B cell (primary cell): ENCODE measurements around the gene PEPD. TPM values are rescaled to one million over a fixed set of nuclear protein-coding genes. Genes with fewer than 3 reads are reported as not detected.
"Not testable (repeated sequence)": the region's sequence is repeated elsewhere in the genome, so short reads cannot be mapped to it uniquely, and the experiment has no call there.

Source experiments
- ATAC-seq: fragments of 200-7000 bp; cut with Tn5 transposase; one replicate; pipeline ENCODE4 v1.10.0; 2021; ENCODE audit warnings: low read depth, mild to moderate bottlenecking, moderate number of reproducible peaks, moderate library complexity
- CTCF ChIA-PET: fragments of 350-600 bp; sonication (Branson Sonifier 250); formaldehyde crosslinking; loops from one replicate; lab custom pipeline; 2021; ENCODE audit warnings: antibody characterized with exemption, inconsistent platforms; lab: Charles Lee
- POLR2A ChIA-PET: fragments of 350-600 bp; sonication (Branson Sonifier 250); formaldehyde crosslinking; loops from one replicate; lab custom pipeline; 2021; ENCODE audit warnings: antibody characterized with exemption; lab: Charles Lee
- DNase-seq: peaks from one replicate; pipeline ENCODE4 v3.0.0; 2013
- H2AFZ ChIP-seq: 2 replicates; pipeline ENCODE4 v1.6.1; 2012; ENCODE audit warnings: mild to moderate bottlenecking, low read depth, low read length; ENCODE audit not compliant: insufficient read depth, poor library complexity, severe bottlenecking
- H3K27ac ChIP-seq, 2 donors: 1 replicate in 1 of 2; 2 replicates in 1 of 2; pipeline ENCODE4 v1.5.1; 2012 to 2013; ENCODE audit warnings: low read length in 2 of 2, mild to moderate bottlenecking in 2 of 2, moderate library complexity in 1 of 2
- H3K27me3 ChIP-seq, 4 experiments: fragments of 200-600 bp in 1 of 4; sonication (generic) in 1 of 4; replicated peaks in 1 of 4; 1 replicate in 2 of 4; 2 replicates in 2 of 4; pipeline versions ENCODE4 v1.6.1 to v1.7.0; 2013 to 2016; ENCODE audit warnings: low read length in 3 of 4, mild to moderate bottlenecking in 2 of 4, mixed read lengths in 1 of 4, moderate library complexity in 1 of 4; ENCODE audit not compliant: insufficient read depth in 4 of 4, control insufficient read depth in 3 of 4; ENCODE audit errors: control extremely low read depth in 1 of 4
- H3K36me3 ChIP-seq, 2 experiments: replicated peaks in 1 of 2; 1 replicate in 1 of 2; 2 replicates in 1 of 2; pipeline versions ENCODE4 v1.6.1 to v1.7.1; 2013; ENCODE audit warnings: low read length in 1 of 2; ENCODE audit not compliant: insufficient read depth in 2 of 2, control insufficient read depth in 1 of 2; ENCODE audit errors: control extremely low read depth in 1 of 2, extremely low read depth in 1 of 2
- H3K4me1 ChIP-seq, 2 donors: fragments of 200-600 bp in 1 of 2; sonication (generic) in 1 of 2; 1 replicate in 1 of 2; 2 replicates in 1 of 2; pipeline versions ENCODE4 v1.5.1 to v1.6.1; 2013 to 2017; ENCODE audit warnings: low read length in 2 of 2; ENCODE audit not compliant: control insufficient read depth in 2 of 2, insufficient read depth in 2 of 2
- H3K4me2 ChIP-seq: replicated peaks from 2 replicates; pipeline ENCODE3; 2012; ENCODE audit warnings: mild to moderate bottlenecking, low read depth, low read length; ENCODE audit not compliant: poor library complexity, severe bottlenecking
- H3K4me3 ChIP-seq, 5 experiments: fragments of 200-600 bp in 1 of 5; sonication (generic) in 1 of 5; 1 replicate in 3 of 5; 2 replicates in 2 of 5; pipeline versions ENCODE4 v1.5.1 to v1.7.0; 2011 to 2016; ENCODE audit warnings: low read length in 4 of 5, mild to moderate bottlenecking in 4 of 5, low read depth in 2 of 5, control low read depth in 1 of 5, moderate library complexity in 1 of 5; ENCODE audit not compliant: insufficient read depth in 1 of 5; ENCODE audit errors: control extremely low read depth in 1 of 5, extremely low read depth in 1 of 5
- H3K79me2 ChIP-seq: fragments of 200-600 bp; sonication (generic); one replicate; pipeline ENCODE4 v1.6.0; 2016; ENCODE audit warnings: low read length; ENCODE audit not compliant: control insufficient read depth, insufficient read depth
- H3K9ac ChIP-seq: fragments of 200-600 bp; sonication (generic); 2 replicates; pipeline ENCODE4 v1.6.1; 2017; ENCODE audit warnings: mild to moderate bottlenecking, low read length, moderate library complexity
- H3K9me3 ChIP-seq, 3 donors: one replicate each; pipeline versions ENCODE4 v1.6.1 to v1.7.1; 2013; ENCODE audit warnings: low read length in 2 of 3; ENCODE audit not compliant: control insufficient read depth in 2 of 3, insufficient read depth in 1 of 3; ENCODE audit errors: control extremely low read depth in 1 of 3
- H4K20me1 ChIP-seq: 2 replicates; pipeline ENCODE4 v1.6.0; 2012; ENCODE audit warnings: mild to moderate bottlenecking, low read length; ENCODE audit not compliant: insufficient read depth, control insufficient read depth, poor library complexity, severe bottlenecking
- H3K27ac Mint-ChIP-seq: one replicate; pipeline ENCODE4 v1.8.0; 2021; ENCODE audit warnings: mixed read lengths
- H3K27me3 Mint-ChIP-seq: one replicate; pipeline ENCODE4 v1.8.0; 2021; ENCODE audit warnings: mixed read lengths
- H3K4me1 Mint-ChIP-seq: one replicate; pipeline ENCODE4 v1.8.0; 2021; ENCODE audit warnings: mixed read lengths
- H3K4me3 Mint-ChIP-seq: one replicate; pipeline ENCODE4 v1.8.0; 2021; ENCODE audit warnings: mixed read lengths
- H3K9me3 Mint-ChIP-seq: one replicate; pipeline ENCODE4 v1.8.0; 2022; ENCODE audit warnings: mixed read lengths; ENCODE audit not compliant: insufficient read depth
- EZH2 ChIP-seq: IDR thresholded peaks from 2 replicates; pipeline ENCODE4 v1.6.1; 2012; ENCODE audit warnings: borderline replicate concordance, low read depth, mild to moderate bottlenecking, moderate library complexity, low read length; ENCODE audit not compliant: insufficient read depth, poor library complexity, severe bottlenecking
- WGBS: methylation state at CpG from one replicate; pipeline ENCODE4 v1.1.5; 2013; ENCODE audit warnings: missing lambda C conversion rate; ENCODE audit not compliant: insufficient coverage; 5-methylcytosine and 5-hydroxymethylcytosine counted together
- intact Hi-C: fragments of 100-400 bp; cut with micrococcal nuclease; formaldehyde crosslinking; loops from one replicate; pipeline ENCODE4 v1.10.0; 2022
- polyA plus RNA-seq: library from polyadenylated mRNA; depleted of rRNA; stranded (reverse); fragments of >200 nt; gene quantifications from 2 replicates; pipeline ENCODE4 v1.2.3, GENCODE V29; 2012
- total RNA-seq, 2 donors: library from RNA; stranded (reverse); fragments of 120-200 nt in 1 of 2; gene quantifications; 1 replicate in 1 of 2; 2 replicates in 1 of 2; pipeline versions ENCODE4 v1.2.3 to v1.2.4, GENCODE V29; 2013 to 2022
- TF ChIP-seq, protein P1 (sequence below): fragments of 200-600 bp; IDR thresholded peaks from one replicate; pipeline ENCODE4 v1.8.0; 2022; ENCODE audit warnings: antibody characterized with exemption, mild to moderate bottlenecking

The PEPD gene
- total and polyA plus RNA-seq, 2 donors (not counting 1 experiment from before 2014, with no cell fraction given): 36.4 to 42.7 TPM

DNA sequence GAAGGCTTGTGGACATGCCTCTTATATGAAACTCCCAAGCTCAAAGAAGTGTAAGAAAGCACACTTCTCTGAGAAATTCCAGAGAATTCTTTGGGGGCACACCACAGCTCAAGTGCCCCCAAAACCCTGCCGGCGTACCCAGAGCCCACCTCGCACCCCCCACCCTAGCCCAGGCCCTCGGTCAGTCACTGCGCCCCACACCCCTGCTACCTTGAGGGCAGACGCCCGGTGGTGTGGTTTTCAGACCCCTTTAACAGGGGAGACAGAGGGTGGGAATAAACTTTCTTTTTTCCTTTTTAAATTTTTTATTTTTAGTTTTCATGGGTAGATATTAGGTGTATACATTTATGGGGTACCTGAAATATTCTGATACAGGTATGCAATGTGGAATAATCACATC, 29.5 kb downstream of the PEPD start:
- ATAC-seq (no peak), DNase-seq (no peak)
- Histone ChIP-seq H3K4me1 (no peaks in the 10 kb centered on the region), H2AFZ (no peak overlapping the region), H3K4me3 (no peak overlapping the region), H3K9me3 (no peaks in the 10 kb centered on the region), H4K20me1 (no peaks in the 10 kb centered on the region), H3K9ac (no peak overlapping the region), H3K4me2 (no peak overlapping the region), H3K79me2 (no peaks in the 10 kb centered on the region), H3K27me3 (no peaks in the 10 kb centered on the region), H3K27ac (no peak overlapping the region), H3K36me3 (no peaks in the 10 kb centered on the region)
- CTCF ChIA-PET: no interaction called here
- no CpG with 5 or more reads among the region's 7 CpGs for WGBS
- H3K27me3 Mint-ChIP-seq: no peaks in the 10 kb centered on the region
- no peak overlapping the region for H3K27ac Mint-ChIP-seq
- H3K4me3 Mint-ChIP-seq: no peak overlapping the region
- POLR2A ChIA-PET: no interaction called here
- intact Hi-C loops: no loop called here
- H3K4me1 Mint-ChIP-seq: no peaks in the 10 kb centered on the region
- H3K9me3 Mint-ChIP-seq: no peaks in the 10 kb centered on the region
- TF ChIP-seq EZH2: no peak
- TF ChIP-seq, protein P1, sequence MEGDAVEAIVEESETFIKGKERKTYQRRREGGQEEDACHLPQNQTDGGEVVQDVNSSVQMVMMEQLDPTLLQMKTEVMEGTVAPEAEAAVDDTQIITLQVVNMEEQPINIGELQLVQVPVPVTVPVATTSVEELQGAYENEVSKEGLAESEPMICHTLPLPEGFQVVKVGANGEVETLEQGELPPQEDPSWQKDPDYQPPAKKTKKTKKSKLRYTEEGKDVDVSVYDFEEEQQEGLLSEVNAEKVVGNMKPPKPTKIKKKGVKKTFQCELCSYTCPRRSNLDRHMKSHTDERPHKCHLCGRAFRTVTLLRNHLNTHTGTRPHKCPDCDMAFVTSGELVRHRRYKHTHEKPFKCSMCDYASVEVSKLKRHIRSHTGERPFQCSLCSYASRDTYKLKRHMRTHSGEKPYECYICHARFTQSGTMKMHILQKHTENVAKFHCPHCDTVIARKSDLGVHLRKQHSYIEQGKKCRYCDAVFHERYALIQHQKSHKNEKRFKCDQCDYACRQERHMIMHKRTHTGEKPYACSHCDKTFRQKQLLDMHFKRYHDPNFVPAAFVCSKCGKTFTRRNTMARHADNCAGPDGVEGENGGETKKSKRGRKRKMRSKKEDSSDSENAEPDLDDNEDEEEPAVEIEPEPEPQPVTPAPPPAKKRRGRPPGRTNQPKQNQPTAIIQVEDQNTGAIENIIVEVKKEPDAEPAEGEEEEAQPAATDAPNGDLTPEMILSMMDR: no peak

DNA sequence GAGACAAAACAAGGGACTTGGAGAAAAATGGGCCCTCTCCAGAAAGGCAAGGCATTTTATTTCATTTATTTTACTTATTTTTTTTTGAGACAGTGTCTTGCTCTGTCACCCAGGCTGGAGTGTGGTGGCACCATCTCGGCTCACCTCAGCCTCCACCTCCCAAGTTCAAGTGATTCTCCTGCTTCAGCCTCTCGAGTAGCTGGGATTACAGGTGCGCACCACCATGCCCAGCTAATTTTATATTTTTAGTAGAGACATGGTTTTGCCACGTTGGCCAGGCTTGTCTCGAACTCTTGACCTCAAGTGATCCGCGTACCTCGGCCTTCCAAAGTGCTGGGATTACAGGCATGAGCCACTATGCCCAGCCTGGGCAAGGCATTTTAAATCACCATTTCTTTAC, 31.0 kb downstream of the PEPD start:
- H3K9me3 Mint-ChIP-seq, H3K4me3 Mint-ChIP-seq, H3K36me3 ChIP-seq, H3K9me3 ChIP-seq, H3K27me3 ChIP-seq, H3K4me3 ChIP-seq, H3K79me2 ChIP-seq, H3K27ac Mint-ChIP-seq, ATAC-seq, intact Hi-C loops, POLR2A ChIA-PET, H3K4me1 ChIP-seq, DNase-seq, H3K4me2 ChIP-seq, H3K4me1 Mint-ChIP-seq, H2AFZ ChIP-seq, H3K9ac ChIP-seq, H3K27me3 Mint-ChIP-seq, H4K20me1 ChIP-seq, H3K27ac ChIP-seq, CTCF ChIA-PET: not testable (repeated sequence)
- 97% methylated on average over 6 of the region's 8 CpGs for WGBS
